ENCODE data around the gene AKNA.

DNA sequence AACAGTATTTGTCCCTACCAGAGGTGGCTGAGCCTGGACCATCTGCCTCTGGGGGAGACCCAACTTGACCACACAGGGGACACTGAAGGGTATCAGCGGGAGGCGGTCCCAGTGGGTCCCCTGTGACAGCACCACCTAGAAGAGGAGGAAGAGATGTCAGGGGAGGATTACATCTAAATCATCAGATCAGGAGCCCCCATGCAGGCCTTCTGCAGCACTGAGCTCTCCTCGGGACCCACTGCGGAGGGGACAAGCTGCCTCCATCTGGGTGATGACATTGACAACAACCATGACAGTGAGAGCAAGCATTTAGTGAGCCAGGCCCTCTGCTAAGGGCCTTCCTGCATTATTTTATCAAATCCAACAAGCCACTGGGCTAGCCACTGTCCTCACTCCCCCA lies 45.8 kb downstream of the AKNA start:
- no peak for TF ChIP-seq CTCF (IDR thresholded peaks at IDR 0.05)
- no peak for TF ChIP-seq CREB1 (CRISPR knock-in tag; IDR thresholded peaks at IDR 0.05)
